ENCODE results near the gene FOXF1.

The FOXF1 gene

DNA sequence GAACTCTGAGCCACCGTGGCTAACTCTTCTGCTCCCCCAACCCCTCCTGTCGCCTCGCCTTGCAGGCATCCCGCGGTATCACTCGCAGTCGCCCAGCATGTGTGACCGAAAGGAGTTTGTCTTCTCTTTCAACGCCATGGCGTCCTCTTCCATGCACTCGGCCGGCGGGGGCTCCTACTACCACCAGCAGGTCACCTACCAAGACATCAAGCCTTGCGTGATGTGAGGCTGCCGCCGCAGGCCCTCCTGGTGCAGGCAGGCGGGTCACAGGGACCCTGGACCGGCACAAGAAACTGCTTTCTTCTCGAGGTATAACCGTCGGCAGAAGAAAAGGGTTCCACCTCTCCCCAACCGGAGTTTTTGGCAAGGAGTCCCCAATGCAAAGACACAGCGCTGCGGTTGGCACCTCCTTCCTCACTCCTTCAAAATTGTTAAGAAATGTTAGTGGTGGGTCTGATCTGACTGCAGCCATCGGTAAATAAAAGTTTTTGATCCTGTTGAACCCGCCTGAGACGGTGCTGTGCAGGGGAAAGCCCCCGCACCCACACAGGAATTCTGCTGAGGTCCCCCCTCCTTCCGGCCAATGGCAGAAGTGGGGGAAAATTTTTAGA is 2.6 kb downstream of the FOXF1 start:
- Histone ChIP-seq H3K79me2 (ENCODE audit: control insufficient read depth, insufficient read depth, low read length, unreplicated experiment) (no peaks in the 10 kb centered on the region), H3K4me1 (ENCODE audit: control insufficient read depth, insufficient read depth, low read length, unreplicated experiment) (no peaks in the 10 kb centered on the region), H3K27ac (ENCODE audit: low read depth, low read length) (no peak overlapping the region), H2AFZ (ENCODE audit: low read length, unreplicated experiment) (no peak overlapping the region), H3K4me3 (ENCODE audit: low read depth, low read length) (no peak overlapping the region), H3K36me3 (ENCODE audit: insufficient read depth, low read length) (no peaks in the 10 kb centered on the region), H3K27me3 (ENCODE audit: insufficient read depth, low read length) (peaks cover 90% of the 10 kb centered on the region)

GRCh38 chr16:86513471-86514277 is 3.3 kb downstream of the FOXF1 start:
- no peaks in the 10 kb centered on the region for H3K79me2 ChIP-seq (ENCODE audit: control insufficient read depth, insufficient read depth, low read length, unreplicated experiment)
- no peaks in the 10 kb centered on the region for H3K4me1 ChIP-seq (ENCODE audit: control insufficient read depth, insufficient read depth, low read length, unreplicated experiment)
- no peak overlapping the region for H3K27ac ChIP-seq (ENCODE audit: low read depth, low read length)
- H3K4me3 ChIP-seq (ENCODE audit: low read depth, low read length), result no peak overlapping the region
- H2AFZ ChIP-seq (ENCODE audit: low read length, unreplicated experiment), result no peak overlapping the region
- H3K27me3 ChIP-seq (ENCODE audit: insufficient read depth, low read length), result peaks cover 82% of the 10 kb centered on the region
- H3K36me3 ChIP-seq (ENCODE audit: insufficient read depth, low read length), result no peaks in the 10 kb centered on the region

DNA sequence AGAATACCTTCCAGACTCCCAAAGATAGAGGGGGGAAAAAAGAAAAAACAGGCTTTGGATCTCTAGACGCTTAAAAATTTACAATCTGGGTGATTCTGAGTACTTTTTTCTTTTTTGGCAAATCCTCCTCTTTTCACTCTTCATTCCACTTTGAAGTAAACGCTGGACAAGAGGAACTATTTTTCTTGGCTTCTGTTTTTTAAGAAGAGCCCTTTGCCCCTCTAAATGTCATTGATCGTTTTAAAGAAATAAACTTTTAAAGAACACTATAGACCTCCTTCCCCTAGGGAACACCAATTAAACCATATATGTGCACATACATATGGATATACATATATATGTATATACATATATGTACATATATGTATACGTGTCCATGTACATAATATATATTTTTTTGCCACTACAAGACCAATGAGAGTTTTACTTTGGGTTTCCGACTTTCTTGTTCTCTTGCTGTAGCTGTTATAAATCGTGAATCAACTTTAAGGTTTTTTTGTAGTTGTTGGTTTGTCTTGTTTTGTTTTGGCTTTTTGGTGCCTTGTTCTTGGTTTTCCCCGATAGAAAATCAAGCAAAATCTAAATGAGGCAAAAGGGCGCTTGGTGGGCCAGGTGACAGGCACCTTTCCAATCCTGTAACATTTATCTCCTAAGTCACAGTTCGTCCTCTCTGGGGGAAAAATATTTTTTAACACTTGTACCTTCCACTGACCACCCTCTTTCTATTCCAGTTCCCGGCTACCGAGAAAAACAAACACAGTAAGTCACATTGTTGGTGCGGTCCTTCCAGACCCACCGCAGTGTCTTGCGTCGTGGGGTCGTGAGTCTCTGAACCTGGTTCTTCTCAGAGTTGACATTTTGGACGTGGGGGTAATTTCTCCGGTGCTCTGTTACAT is 4.4 kb downstream of the FOXF1 start:
- peaks cover 75% of the 10 kb centered on the region for H3K27me3 ChIP-seq (ENCODE audit: insufficient read depth, low read length)
- no peaks in the 10 kb centered on the region for H3K79me2 ChIP-seq (ENCODE audit: control insufficient read depth, insufficient read depth, low read length, unreplicated experiment)
- H3K4me1 ChIP-seq (ENCODE audit: control insufficient read depth, insufficient read depth, low read length, unreplicated experiment), result no peaks in the 10 kb centered on the region
- no peak overlapping the region for H3K27ac ChIP-seq (ENCODE audit: low read depth, low read length)
- H3K36me3 ChIP-seq (ENCODE audit: insufficient read depth, low read length), result no peaks in the 10 kb centered on the region
- H2AFZ ChIP-seq (ENCODE audit: low read length, unreplicated experiment), result no peak overlapping the region
- H3K4me3 ChIP-seq (ENCODE audit: low read depth, low read length), result no peak overlapping the region

DNA sequence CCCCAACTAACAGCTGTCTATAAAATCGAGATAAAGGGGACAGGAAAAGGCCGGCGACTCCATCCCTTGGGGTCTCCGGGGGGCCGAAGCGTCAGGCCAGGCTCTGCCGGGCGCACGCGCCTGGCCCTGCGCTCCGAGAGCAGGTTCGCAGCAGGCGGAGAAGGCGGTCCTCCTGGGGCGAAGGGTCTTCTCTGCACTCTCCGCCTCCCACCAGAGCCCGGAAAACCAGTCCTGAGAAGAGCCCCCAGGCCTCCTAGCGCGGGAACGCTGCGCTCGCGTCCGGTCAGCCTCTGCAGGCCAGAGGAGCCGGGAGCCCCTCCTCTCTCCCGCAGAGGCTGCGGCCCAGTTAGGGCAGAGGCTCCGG is 5.1 kb downstream of the FOXF1 start:
- Histone ChIP-seq H3K79me2 (ENCODE audit: control insufficient read depth, insufficient read depth, low read length, unreplicated experiment) (no peaks in the 10 kb centered on the region), H3K27me3 (ENCODE audit: insufficient read depth, low read length) (peaks cover 72% of the 10 kb centered on the region), H3K36me3 (ENCODE audit: insufficient read depth, low read length) (no peaks in the 10 kb centered on the region), H2AFZ (ENCODE audit: low read length, unreplicated experiment) (no peak overlapping the region), H3K27ac (ENCODE audit: low read depth, low read length) (no peak overlapping the region), H3K4me3 (ENCODE audit: low read depth, low read length) (0 out of 2 replicates have a peak overlapping the region, but pooled peaks have one; percentile 32), H3K4me1 (ENCODE audit: control insufficient read depth, insufficient read depth, low read length, unreplicated experiment) (no peaks in the 10 kb centered on the region)

DNA sequence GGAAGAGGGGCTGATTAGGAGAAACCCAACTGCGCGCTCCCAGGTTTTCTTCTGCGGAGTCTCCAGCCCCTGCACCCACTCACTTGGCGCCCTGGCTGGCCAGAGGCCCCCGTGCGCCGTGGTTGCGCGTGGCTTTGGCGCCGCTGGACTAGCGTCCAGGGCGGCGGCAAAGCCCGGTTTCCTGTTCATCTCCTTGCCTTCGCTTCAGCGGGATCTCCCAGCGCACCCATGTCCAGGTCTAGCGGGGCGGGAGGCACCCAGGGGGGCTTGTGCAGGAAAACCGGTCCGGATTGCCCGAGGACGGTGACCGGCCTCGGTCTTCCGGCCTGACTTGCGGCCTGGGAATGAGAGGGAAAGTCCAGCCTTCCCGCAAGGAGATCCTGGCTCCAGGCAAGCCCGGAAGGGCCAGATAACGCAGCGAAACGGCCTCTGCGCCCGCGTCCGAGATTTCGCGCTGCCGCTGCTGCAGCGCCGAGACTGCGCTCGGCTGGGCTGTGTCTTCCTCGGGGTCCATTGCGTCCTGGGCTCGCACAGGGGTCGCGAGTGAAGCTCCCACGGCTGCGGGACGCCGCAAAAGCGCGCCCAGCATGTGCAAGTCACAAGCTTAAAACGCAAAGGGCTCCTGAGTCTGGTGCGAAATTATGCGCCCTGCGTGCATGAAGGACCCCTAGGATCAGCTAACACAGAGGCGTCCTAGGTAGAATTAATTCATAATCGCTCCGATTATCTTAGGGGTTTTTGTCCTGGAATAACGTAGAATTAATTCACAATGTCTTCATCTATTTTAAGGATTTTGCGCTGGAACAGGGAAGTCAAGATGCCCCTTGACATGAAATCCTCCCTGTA is 5.7 kb downstream of the FOXF1 start:
- Histone ChIP-seq H3K79me2 (ENCODE audit: control insufficient read depth, insufficient read depth, low read length, unreplicated experiment) (no peaks in the 10 kb centered on the region), H3K27me3 (ENCODE audit: insufficient read depth, low read length) (peaks cover 68% of the 10 kb centered on the region), H3K4me3 (ENCODE audit: low read depth, low read length) (0 out of 2 replicates have a peak overlapping the region, but pooled peaks have one; percentile 32), H3K36me3 (ENCODE audit: insufficient read depth, low read length) (no peaks in the 10 kb centered on the region), H3K27ac (ENCODE audit: low read depth, low read length) (no peak overlapping the region), H2AFZ (ENCODE audit: low read length, unreplicated experiment) (no peak overlapping the region), H3K4me1 (ENCODE audit: control insufficient read depth, insufficient read depth, low read length, unreplicated experiment) (no peaks in the 10 kb centered on the region)

DNA sequence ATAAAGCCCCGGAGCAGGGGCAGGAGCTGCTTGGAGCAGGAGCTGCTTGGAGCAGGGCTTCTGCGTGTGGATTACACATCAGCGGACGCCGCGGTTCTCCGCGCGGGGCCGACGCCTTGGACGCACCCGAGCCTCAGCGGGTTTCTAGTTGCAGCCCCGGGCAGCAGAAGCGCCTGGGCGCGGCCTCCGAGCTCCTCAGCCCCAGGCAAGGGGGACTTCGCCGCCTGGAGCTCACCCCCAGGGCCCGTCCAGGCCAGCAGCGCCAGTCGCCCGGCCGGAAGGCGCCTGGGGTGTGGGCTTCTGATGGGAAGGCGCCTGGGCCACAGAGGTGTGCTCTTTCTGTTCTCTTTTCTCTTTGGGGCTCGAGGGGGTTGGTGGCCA is 6.3 kb downstream of the FOXF1 start:
- Histone ChIP-seq H3K27ac (ENCODE audit: low read depth, low read length) (no peak overlapping the region), H3K79me2 (ENCODE audit: control insufficient read depth, insufficient read depth, low read length, unreplicated experiment) (no peaks in the 10 kb centered on the region), H2AFZ (ENCODE audit: low read length, unreplicated experiment) (no peak overlapping the region), H3K4me1 (ENCODE audit: control insufficient read depth, insufficient read depth, low read length, unreplicated experiment) (no peaks in the 10 kb centered on the region), H3K4me3 (ENCODE audit: low read depth, low read length) (no peak overlapping the region), H3K27me3 (ENCODE audit: insufficient read depth, low read length) (peaks cover 70% of the 10 kb centered on the region), H3K36me3 (ENCODE audit: insufficient read depth, low read length) (no peaks in the 10 kb centered on the region)

GRCh38 chr16:86517033-86517432 is 6.7 kb downstream of the FOXF1 start:
- Histone ChIP-seq H3K4me1 (ENCODE audit: control insufficient read depth, insufficient read depth, low read length, unreplicated experiment) (no peaks in the 10 kb centered on the region), H3K79me2 (ENCODE audit: control insufficient read depth, insufficient read depth, low read length, unreplicated experiment) (no peaks in the 10 kb centered on the region), H3K27ac (ENCODE audit: low read depth, low read length) (no peak overlapping the region), H3K4me3 (ENCODE audit: low read depth, low read length) (no peak overlapping the region), H2AFZ (ENCODE audit: low read length, unreplicated experiment) (no peak overlapping the region), H3K36me3 (ENCODE audit: insufficient read depth, low read length) (no peaks in the 10 kb centered on the region), H3K27me3 (ENCODE audit: insufficient read depth, low read length) (peaks cover 67% of the 10 kb centered on the region)

GRCh38 chr16:86517652-86518258 is 7.4 kb downstream of the FOXF1 start:
- Histone ChIP-seq H3K27ac (ENCODE audit: low read depth, low read length) (no peak overlapping the region), H3K79me2 (ENCODE audit: control insufficient read depth, insufficient read depth, low read length, unreplicated experiment) (no peaks in the 10 kb centered on the region), H3K4me3 (ENCODE audit: low read depth, low read length) (no peak overlapping the region), H3K4me1 (ENCODE audit: control insufficient read depth, insufficient read depth, low read length, unreplicated experiment) (no peaks in the 10 kb centered on the region), H3K36me3 (ENCODE audit: insufficient read depth, low read length) (no peaks in the 10 kb centered on the region), H3K27me3 (ENCODE audit: insufficient read depth, low read length) (peaks cover 62% of the 10 kb centered on the region), H2AFZ (ENCODE audit: low read length, unreplicated experiment) (no peak overlapping the region)

GRCh38 chr16:86519007-86519648 is 8.8 kb downstream of the FOXF1 start:
- Histone ChIP-seq H3K27ac (ENCODE audit: low read depth, low read length) (no peak overlapping the region), H3K36me3 (ENCODE audit: insufficient read depth, low read length) (no peaks in the 10 kb centered on the region), H2AFZ (ENCODE audit: low read length, unreplicated experiment) (no peak overlapping the region), H3K27me3 (ENCODE audit: insufficient read depth, low read length) (peaks cover 60% of the 10 kb centered on the region), H3K4me1 (ENCODE audit: control insufficient read depth, insufficient read depth, low read length, unreplicated experiment) (no peaks in the 10 kb centered on the region), H3K4me3 (ENCODE audit: low read depth, low read length) (no peak overlapping the region), H3K79me2 (ENCODE audit: control insufficient read depth, insufficient read depth, low read length, unreplicated experiment) (no peaks in the 10 kb centered on the region)

Data from ACC112 (cell line).